Kidney epithelial cell (primary cell): ENCODE data around the gene NSMCE1. TPM values are rescaled to one million over a fixed set of nuclear protein-coding genes. Genes with fewer than 3 reads are reported as not detected.
A peak's percentile ranks its signal among the peaks of the same experiment; 100 is the strongest.

Source experiments
- DNase-seq: peaks from one replicate; pipeline ENCODE4 v3.0.0-alpha.2; 2010; ENCODE audit warnings: low read depth
- H3K27me3 ChIP-seq: 2 replicates; pipeline ENCODE4 v1.6.0; 2011; ENCODE audit warnings: low read length; ENCODE audit not compliant: control insufficient read depth, insufficient read depth
- H3K36me3 ChIP-seq: 2 replicates; pipeline ENCODE4 v1.5.1; 2011; ENCODE audit warnings: low read length; ENCODE audit not compliant: control insufficient read depth, insufficient read depth
- H3K4me3 ChIP-seq: 2 replicates; pipeline ENCODE4 v1.5.1; 2011; ENCODE audit warnings: low read depth, mild to moderate bottlenecking, control low read depth, low read length
- CTCF ChIP-seq: IDR thresholded peaks from 2 replicates; pipeline ENCODE4 v1.5.1; 2011; ENCODE audit warnings: mild to moderate bottlenecking, moderate library complexity, low read length, control low read depth, inconsistent platforms; ENCODE audit not compliant: insufficient read depth, poor library complexity, severe bottlenecking
- total RNA-seq: library from RNA; depleted of rRNA; stranded (reverse); fragments of >200 nt; gene quantifications from 2 replicates; pipeline ENCODE4 v1.2.3, GENCODE V29; 2015

Gene NSMCE1
- total RNA-seq, 1 donor from 2014 or later = 94.8 TPM

DNA sequence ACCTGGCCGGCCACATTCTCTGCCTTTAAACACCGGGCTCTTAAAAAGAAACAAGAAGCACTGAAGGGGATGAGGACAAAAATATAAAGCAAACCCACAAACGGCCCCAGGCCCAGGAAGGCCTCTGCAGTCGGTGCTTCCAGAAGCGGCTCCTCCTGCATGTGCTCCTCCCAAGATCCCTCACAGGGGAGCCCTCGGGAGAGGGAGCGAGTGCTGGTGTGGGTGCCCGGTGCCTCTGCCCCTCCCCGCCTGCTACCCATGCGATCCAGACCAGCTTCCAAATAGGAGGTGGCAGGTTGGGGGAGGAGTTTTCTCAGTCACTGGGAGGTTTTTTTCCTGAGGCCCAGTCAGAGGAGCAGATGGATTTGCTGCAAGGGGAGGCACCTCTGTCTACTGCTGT lies 49.4 kb downstream of the NSMCE1 start:
- TF ChIP-seq CTCF = no peak
- Histone ChIP-seq H3K4me3 (no peak overlapping the region), H3K36me3 (no peaks in the 10 kb centered on the region), H3K27me3 (no peaks in the 10 kb centered on the region)
- DNase-seq = no peak

- no peaks in the 10 kb centered on the region for H3K27me3 ChIP-seq
- no peak for DNase-seq
- H3K4me3 ChIP-seq = no peak overlapping the region
- no peak for TF ChIP-seq CTCF
- H3K36me3 ChIP-seq = no peaks in the 10 kb centered on the region
Observed at GRCh38 chr16:27218756-27219155, 49.8 kb downstream of the NSMCE1 start.

GRCh38 chr16:27217256-27217655 lies 51.3 kb downstream of the NSMCE1 start:
- DNase-seq = peak; percentile 51
- no peak for TF ChIP-seq CTCF
- H3K36me3 ChIP-seq = no peaks in the 10 kb centered on the region
- no peak overlapping the region for H3K4me3 ChIP-seq
- H3K27me3 ChIP-seq = no peaks in the 10 kb centered on the region

GRCh38 chr16:27216297-27216885 lies 52.2 kb downstream of the NSMCE1 start:
- DNase-seq = no peak
- Histone ChIP-seq H3K36me3 (no peaks in the 10 kb centered on the region), H3K4me3 (no peak overlapping the region), H3K27me3 (no peaks in the 10 kb centered on the region)
- TF ChIP-seq CTCF = no peak

DNA sequence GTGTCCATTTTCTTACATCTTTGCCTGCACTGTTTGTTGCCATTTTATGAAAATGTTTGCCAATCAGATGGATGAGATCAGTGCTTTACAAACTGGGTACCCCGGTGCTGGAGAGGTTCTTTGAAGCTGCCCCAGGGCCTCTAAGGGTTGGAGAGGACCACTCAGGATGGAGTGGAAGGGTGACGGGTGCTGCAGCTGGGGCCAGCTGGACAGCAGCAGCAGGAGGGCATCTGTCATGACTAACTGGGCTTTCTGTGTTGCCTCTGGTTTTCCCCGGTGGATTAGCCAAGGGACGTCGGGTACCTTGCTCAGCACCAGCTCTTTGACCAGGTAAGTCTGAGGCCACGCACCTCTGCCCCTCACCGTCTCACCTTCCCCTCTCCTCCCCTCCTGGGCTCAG lies 52.9 kb downstream of the NSMCE1 start:
- TF ChIP-seq CTCF = no peak
- Histone ChIP-seq H3K36me3 (no peaks in the 10 kb centered on the region), H3K4me3 (no peak overlapping the region), H3K27me3 (no peaks in the 10 kb centered on the region)
- DNase-seq = no peak
